Hepatocyte (in vitro differentiated cells): Measurements from ENCODE around the gene ADORA1.

Experiments
- CTCF ChIP-seq: fragments of 200-600 bp; sonication (generic); IDR thresholded peaks from 2 replicates; pipeline ENCODE4 v1.5.1; 2016; ENCODE audit warnings: antibody characterized with exemption, mild to moderate bottlenecking; ENCODE audit not compliant: poor library complexity
- EZH2 ChIP-seq: fragments of 200-600 bp; sonication (generic); IDR thresholded peaks from 2 replicates; pipeline ENCODE4 v1.6.1; 2016; ENCODE audit warnings: antibody characterized with exemption, mild to moderate bottlenecking, borderline replicate concordance
- EZH2phosphoT487 ChIP-seq: fragments of 200-600 bp; sonication (generic); IDR thresholded peaks from one replicate; pipeline ENCODE4 v1.6.1; 2018; ENCODE audit warnings: antibody characterized with exemption, mild to moderate bottlenecking, low read depth, moderate library complexity; ENCODE audit not compliant: unreplicated experiment, severe bottlenecking

GRCh38 chr1:203150511-203151297 lies 23.2 kb downstream of the ADORA1 start:
- TF ChIP-seq EZH2 = no peak
- no peak for TF ChIP-seq CTCF
- no peak for TF ChIP-seq EZH2phosphoT487
